NCI-H187 treated with DMSO at 0.1 percent for 48 hours (cell line): ENCODE measurements around the gene ANKLE1.

Experiments used
- DNase-seq: peaks from one replicate; lab custom pipeline; 2025; lab: John Stamatoyannopoulos, UW

The ANKLE1 gene

GRCh38 chr19:17325881-17326594 is 44.3 kb downstream of the ANKLE1 start:
- no peak for DNase-seq

- DNase-seq: no peak
Measured at GRCh38 chr19:17326595-17326966, 44.9 kb downstream of the ANKLE1 start.

GRCh38 chr19:17327068-17327653 is 45.5 kb downstream of the ANKLE1 start:
- no peak for DNase-seq

- DNase-seq: no peak
Measured at GRCh38 chr19:17327654-17328516, 46.2 kb downstream of the ANKLE1 start.

GRCh38 chr19:17328517-17329365 is 47.0 kb downstream of the ANKLE1 start:
- no peak for DNase-seq

GRCh38 chr19:17329366-17330261 is 47.9 kb downstream of the ANKLE1 start:
- DNase-seq: no peak

GRCh38 chr19:17330262-17331044 is 48.8 kb downstream of the ANKLE1 start:
- no peak for DNase-seq

- DNase-seq: no peak
Measured at GRCh38 chr19:17331045-17331558, 49.4 kb downstream of the ANKLE1 start.

GRCh38 chr19:17332360-17332676 is 50.6 kb downstream of the ANKLE1 start:
- no peak for DNase-seq

GRCh38 chr19:17332677-17333581 is 51.2 kb downstream of the ANKLE1 start:
- no peak for DNase-seq

GRCh38 chr19:17333611-17334413 is 52.1 kb downstream of the ANKLE1 start:
- DNase-seq: no peak

GRCh38 chr19:17334414-17335409 is 53.0 kb downstream of the ANKLE1 start, which contains the start of gene ANO8:
Gene ANO8 (minus strand): TSS chr19:17334855. CDS start chr19:17334670, 185 bp downstream.
- peak; percentile 20 for DNase-seq

- DNase-seq: no peak
Measured at GRCh38 chr19:17335575-17335974, 53.9 kb downstream of the ANKLE1 start.
